ENCODE data around the gene CDHR3. TPM values are rescaled to one million over a fixed set of nuclear protein-coding genes. Genes with fewer than 3 reads are reported as not detected.

The CDHR3 gene
- total and polyA plus RNA-seq, 10 of the 15 experiments (the other 5 are each of a cell fraction or from before 2014, with no cell fraction given) = 0.06 to 0.11 TPM; not detected in 8

DNA sequence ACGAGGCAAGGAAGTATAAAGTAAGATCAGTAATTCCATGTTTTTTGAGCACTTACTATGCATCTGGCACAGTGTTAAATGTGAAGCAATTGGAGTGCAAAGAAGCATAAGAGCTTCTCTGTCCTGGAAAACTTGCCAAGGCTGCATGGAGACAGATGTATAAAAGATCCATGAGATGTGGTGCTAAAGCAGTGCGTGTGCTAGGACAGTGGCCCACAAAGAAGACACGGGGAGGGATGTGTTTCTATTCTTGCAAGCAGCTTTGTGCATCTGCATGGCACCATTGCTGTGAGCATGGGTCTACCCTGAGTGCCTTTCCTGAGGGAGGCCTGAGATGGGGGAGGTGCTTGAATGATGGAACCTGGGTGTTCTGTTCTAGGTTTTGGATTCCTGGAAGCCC is 5.1 kb upstream of the CDHR3 start (continued):
- TF ChIP-seq TCF3 (IDR thresholded peaks at IDR 0.05; ENCODE audit: borderline replicate concordance, insufficient read depth, low read depth, low read length) = no peak
- TF ChIP-seq STAT3 (IDR thresholded peaks at IDR 0.05; ENCODE audit: low read depth, low read length) = no peak
- no peak for TF ChIP-seq MTA2 (IDR thresholded peaks at IDR 0.05; ENCODE audit: low read depth)
- no peak for TF ChIP-seq SIN3A (IDR thresholded peaks at IDR 0.05; ENCODE audit: low read depth, low read length)
- no peak for TF ChIP-seq POLR2AphosphoS2 (IDR thresholded peaks at IDR 0.05; ENCODE audit: low read depth, low read length)
- TF ChIP-seq WRNIP1 (IDR thresholded peaks at IDR 0.05; ENCODE audit: borderline replicate concordance, low read depth, low read length) = no peak
- no peak for TF ChIP-seq NR2C2 (IDR thresholded peaks at IDR 0.05; ENCODE audit: borderline replicate concordance, control insufficient read depth, insufficient read length, low read depth)
- TF ChIP-seq JUND (IDR thresholded peaks at IDR 0.05; ENCODE audit: low read depth, low read length) = no peak
- TF ChIP-seq ZNF207 (IDR thresholded peaks at IDR 0.05; ENCODE audit: borderline replicate concordance) = no peak

DNA sequence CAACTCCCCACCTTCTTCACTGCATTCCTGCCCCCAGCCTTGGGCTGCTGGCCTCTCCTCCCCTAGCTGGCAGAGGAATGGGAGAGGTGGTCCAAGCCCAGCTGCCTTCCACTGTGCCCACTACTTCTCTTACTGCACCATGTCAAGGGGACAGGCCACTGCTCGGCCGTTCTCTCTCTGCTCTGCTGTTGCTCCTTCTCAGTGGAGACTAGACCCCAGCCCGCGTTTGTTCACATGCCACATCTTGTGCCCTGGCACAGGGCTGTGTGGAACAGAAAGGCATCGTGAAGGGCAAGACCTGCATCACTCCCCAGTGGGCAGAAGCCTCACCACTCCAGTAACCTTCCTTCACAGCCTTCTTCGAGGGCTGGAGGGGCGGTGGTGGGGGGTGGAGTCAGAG is 711 bp upstream of the CDHR3 start:
- CTCF ChIA-PET = no interaction called here
- Histone ChIP-seq H3K36me3 (ENCODE audit: control insufficient read depth in 2 of 2, insufficient read depth in 2 of 2, low read length in 1 of 2) (no peaks in the 10 kb centered on the region), H2AFZ (ENCODE audit: control insufficient read depth, low read depth, low read length) (no peak overlapping the region), H3K27me3 (replicated peaks in 1 of 2; ENCODE audit: control insufficient read depth in 2 of 2, insufficient read depth in 2 of 2, low read length in 1 of 2) (no peaks in the 10 kb centered on the region; a peak in 3 of 4 replicates), H3K9ac (ENCODE audit: control insufficient read depth, insufficient read depth, low read length) (no peak overlapping the region), H4K20me1 (ENCODE audit: control insufficient read depth, insufficient read depth) (no peaks in the 10 kb centered on the region), H3K79me2 (ENCODE audit: control insufficient read depth, insufficient read depth, low read length) (no peaks in the 10 kb centered on the region), H3K4me3 (no peak overlapping the region), H3K4me2 (ENCODE audit: control insufficient read depth, insufficient read depth) (no peak overlapping the region), H3K27ac (ENCODE audit: control insufficient read depth, insufficient read depth) (no peak overlapping the region), H3K4me1 (ENCODE audit: control insufficient read depth, insufficient read depth, low read length) (no peaks in the 10 kb centered on the region), H3K9me3 (replicated peaks; ENCODE audit: control insufficient read depth, insufficient read depth, low read length) (no peaks in the 10 kb centered on the region)
- SMC1A ChIA-PET (ENCODE audit: uncharacterized antibody, unreplicated experiment) = no interaction called here
- RAD21 ChIA-PET (ENCODE audit: unreplicated experiment) = no interaction called here
- ATAC-seq (no peak), FAIRE-seq (no peak), DNase-seq (ENCODE audit: low read depth, low spot score) (no peak)
- no TSS peak for BruUV-seq (replicated peaks)
- intact Hi-C loops (cut with micrococcal nuclease; ENCODE audit: unreplicated experiment) (no loop called here), in situ Hi-C loops (cut with MboI) (no loop called here)
- WGBS (ENCODE audit: insufficient coverage, insufficient replicate concordance, low lambda C conversion rate, missing lambda C conversion rate) = 26% methylated on average over 7 of the region's 7 CpGs
- POLR2A ChIA-PET = no interaction called here
- TF ChIP-seq CREB1 (IDR thresholded peaks at IDR 0.05; ENCODE audit: low read depth) = no peak
- no peak for TF ChIP-seq RUNX3 (IDR thresholded peaks at IDR 0.05; ENCODE audit: low read length)
- no peak for TF ChIP-seq NBN (IDR thresholded peaks at IDR 0.05)
- no peak for TF ChIP-seq CBX3 (IDR thresholded peaks at IDR 0.05; ENCODE audit: borderline replicate concordance, low read depth)
- TF ChIP-seq TARDBP (IDR thresholded peaks at IDR 0.05; ENCODE audit: borderline replicate concordance) = no peak
- TF ChIP-seq MTA2 (IDR thresholded peaks at IDR 0.05; ENCODE audit: low read depth) = no peak
- TF ChIP-seq, protein P1, sequence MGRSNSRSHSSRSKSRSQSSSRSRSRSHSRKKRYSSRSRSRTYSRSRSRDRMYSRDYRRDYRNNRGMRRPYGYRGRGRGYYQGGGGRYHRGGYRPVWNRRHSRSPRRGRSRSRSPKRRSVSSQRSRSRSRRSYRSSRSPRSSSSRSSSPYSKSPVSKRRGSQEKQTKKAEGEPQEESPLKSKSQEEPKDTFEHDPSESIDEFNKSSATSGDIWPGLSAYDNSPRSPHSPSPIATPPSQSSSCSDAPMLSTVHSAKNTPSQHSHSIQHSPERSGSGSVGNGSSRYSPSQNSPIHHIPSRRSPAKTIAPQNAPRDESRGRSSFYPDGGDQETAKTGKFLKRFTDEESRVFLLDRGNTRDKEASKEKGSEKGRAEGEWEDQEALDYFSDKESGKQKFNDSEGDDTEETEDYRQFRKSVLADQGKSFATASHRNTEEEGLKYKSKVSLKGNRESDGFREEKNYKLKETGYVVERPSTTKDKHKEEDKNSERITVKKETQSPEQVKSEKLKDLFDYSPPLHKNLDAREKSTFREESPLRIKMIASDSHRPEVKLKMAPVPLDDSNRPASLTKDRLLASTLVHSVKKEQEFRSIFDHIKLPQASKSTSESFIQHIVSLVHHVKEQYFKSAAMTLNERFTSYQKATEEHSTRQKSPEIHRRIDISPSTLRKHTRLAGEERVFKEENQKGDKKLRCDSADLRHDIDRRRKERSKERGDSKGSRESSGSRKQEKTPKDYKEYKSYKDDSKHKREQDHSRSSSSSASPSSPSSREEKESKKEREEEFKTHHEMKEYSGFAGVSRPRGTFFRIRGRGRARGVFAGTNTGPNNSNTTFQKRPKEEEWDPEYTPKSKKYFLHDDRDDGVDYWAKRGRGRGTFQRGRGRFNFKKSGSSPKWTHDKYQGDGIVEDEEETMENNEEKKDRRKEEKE (IDR thresholded peaks at IDR 0.05) = no peak
- TF ChIP-seq ZBED1 (IDR thresholded peaks at IDR 0.05; ENCODE audit: borderline replicate concordance) = no peak
- TF ChIP-seq, protein P2, sequence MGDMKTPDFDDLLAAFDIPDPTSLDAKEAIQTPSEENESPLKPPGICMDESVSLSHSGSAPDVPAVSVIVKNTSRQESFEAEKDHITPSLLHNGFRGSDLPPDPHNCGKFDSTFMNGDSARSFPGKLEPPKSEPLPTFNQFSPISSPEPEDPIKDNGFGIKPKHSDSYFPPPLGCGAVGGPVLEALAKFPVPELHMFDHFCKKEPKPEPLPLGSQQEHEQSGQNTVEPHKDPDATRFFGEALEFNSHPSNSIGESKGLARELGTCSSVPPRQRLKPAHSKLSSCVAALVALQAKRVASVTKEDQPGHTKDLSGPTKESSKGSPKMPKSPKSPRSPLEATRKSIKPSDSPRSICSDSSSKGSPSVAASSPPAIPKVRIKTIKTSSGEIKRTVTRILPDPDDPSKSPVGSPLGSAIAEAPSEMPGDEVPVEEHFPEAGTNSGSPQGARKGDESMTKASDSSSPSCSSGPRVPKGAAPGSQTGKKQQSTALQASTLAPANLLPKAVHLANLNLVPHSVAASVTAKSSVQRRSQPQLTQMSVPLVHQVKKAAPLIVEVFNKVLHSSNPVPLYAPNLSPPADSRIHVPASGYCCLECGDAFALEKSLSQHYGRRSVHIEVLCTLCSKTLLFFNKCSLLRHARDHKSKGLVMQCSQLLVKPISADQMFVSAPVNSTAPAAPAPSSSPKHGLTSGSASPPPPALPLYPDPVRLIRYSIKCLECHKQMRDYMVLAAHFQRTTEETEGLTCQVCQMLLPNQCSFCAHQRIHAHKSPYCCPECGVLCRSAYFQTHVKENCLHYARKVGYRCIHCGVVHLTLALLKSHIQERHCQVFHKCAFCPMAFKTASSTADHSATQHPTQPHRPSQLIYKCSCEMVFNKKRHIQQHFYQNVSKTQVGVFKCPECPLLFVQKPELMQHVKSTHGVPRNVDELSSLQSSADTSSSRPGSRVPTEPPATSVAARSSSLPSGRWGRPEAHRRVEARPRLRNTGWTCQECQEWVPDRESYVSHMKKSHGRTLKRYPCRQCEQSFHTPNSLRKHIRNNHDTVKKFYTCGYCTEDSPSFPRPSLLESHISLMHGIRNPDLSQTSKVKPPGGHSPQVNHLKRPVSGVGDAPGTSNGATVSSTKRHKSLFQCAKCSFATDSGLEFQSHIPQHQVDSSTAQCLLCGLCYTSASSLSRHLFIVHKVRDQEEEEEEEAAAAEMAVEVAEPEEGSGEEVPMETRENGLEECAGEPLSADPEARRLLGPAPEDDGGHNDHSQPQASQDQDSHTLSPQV (IDR thresholded peaks at IDR 0.05) = no peak
- TF ChIP-seq CHD2 (IDR thresholded peaks at IDR 0.05; ENCODE audit: borderline replicate concordance, low read depth, low read length) = no peak

Measured in GM12878 (cell line).